A673 (cell line): Measurements from ENCODE around the gene NT5C2.
"Not testable (repeated sequence)": the region's sequence is repeated elsewhere in the genome, so short reads cannot be mapped to it uniquely, and the experiment has no call there.

ENCODE experiments used
- EZH2 ChIP-seq: fragments of 200-600 bp; sonication (generic); IDR thresholded peaks from 2 replicates; pipeline ENCODE4 v1.6.1; 2017; ENCODE audit warnings: borderline replicate concordance, low read depth, mild to moderate bottlenecking, mixed read lengths, antibody characterized with exemption, low read length; ENCODE audit not compliant: poor library complexity, severe bottlenecking
- TF ChIP-seq, protein P1 (sequence below): fragments of 300-800, 200-600 bp; sonication (generic); conservative IDR thresholded peaks from 2 replicates; pipeline ENCODE4 v1.5.1; 2017; ENCODE audit warnings: low read depth, mild to moderate bottlenecking, antibody characterized with exemption, low read length, moderate library complexity, mixed read lengths

GRCh38 chr10:103143641-103144040, 49.4 kb downstream of the NT5C2 start:
- TF ChIP-seq, protein P1, sequence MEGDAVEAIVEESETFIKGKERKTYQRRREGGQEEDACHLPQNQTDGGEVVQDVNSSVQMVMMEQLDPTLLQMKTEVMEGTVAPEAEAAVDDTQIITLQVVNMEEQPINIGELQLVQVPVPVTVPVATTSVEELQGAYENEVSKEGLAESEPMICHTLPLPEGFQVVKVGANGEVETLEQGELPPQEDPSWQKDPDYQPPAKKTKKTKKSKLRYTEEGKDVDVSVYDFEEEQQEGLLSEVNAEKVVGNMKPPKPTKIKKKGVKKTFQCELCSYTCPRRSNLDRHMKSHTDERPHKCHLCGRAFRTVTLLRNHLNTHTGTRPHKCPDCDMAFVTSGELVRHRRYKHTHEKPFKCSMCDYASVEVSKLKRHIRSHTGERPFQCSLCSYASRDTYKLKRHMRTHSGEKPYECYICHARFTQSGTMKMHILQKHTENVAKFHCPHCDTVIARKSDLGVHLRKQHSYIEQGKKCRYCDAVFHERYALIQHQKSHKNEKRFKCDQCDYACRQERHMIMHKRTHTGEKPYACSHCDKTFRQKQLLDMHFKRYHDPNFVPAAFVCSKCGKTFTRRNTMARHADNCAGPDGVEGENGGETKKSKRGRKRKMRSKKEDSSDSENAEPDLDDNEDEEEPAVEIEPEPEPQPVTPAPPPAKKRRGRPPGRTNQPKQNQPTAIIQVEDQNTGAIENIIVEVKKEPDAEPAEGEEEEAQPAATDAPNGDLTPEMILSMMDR = not testable (repeated sequence)
- not testable (repeated sequence) for TF ChIP-seq EZH2
